Ishikawa (cell line): ENCODE measurements around the gene HOXA2.

Experiments
- CREB1 ChIP-seq: IDR thresholded peaks from 2 replicates; pipeline ENCODE4 v1.6.1; 2012; ENCODE audit warnings: low read depth
- EGR1 ChIP-seq: IDR thresholded peaks from 2 replicates; pipeline ENCODE4 v1.6.1; 2012
- EP300 ChIP-seq: IDR thresholded peaks from 2 replicates; pipeline ENCODE4 v1.6.1; 2012; ENCODE audit warnings: borderline replicate concordance
- FOXM1 ChIP-seq: IDR thresholded peaks from 2 replicates; pipeline ENCODE4 v1.6.1; 2012; ENCODE audit warnings: low read depth, borderline replicate concordance
- NFIC ChIP-seq: IDR thresholded peaks from 2 replicates; pipeline ENCODE4 v1.6.1; 2012
- RAD21 ChIP-seq: IDR thresholded peaks from 2 replicates; pipeline ENCODE4 v1.6.1; 2012; ENCODE audit warnings: low read depth
- REST ChIP-seq: IDR thresholded peaks from 2 replicates; pipeline ENCODE4 v1.6.1; 2012; ENCODE audit warnings: low read depth, mild to moderate bottlenecking
- TAF1 ChIP-seq: IDR thresholded peaks from 2 replicates; pipeline ENCODE4 v1.6.1; 2012; ENCODE audit warnings: low read depth, mild to moderate bottlenecking

- TF ChIP-seq RAD21, result no peak
- no peak for TF ChIP-seq TAF1
- no peak for TF ChIP-seq EP300
- no peak for TF ChIP-seq CREB1
- TF ChIP-seq EGR1, result no peak
- TF ChIP-seq NFIC, result no peak
- TF ChIP-seq FOXM1, result no peak
- TF ChIP-seq REST, result no peak
Measured at GRCh38 chr7:27091941-27092818, 10.3 kb downstream of the HOXA2 start.
